ENCODE data around the gene SMC5.

Gene SMC5

DNA sequence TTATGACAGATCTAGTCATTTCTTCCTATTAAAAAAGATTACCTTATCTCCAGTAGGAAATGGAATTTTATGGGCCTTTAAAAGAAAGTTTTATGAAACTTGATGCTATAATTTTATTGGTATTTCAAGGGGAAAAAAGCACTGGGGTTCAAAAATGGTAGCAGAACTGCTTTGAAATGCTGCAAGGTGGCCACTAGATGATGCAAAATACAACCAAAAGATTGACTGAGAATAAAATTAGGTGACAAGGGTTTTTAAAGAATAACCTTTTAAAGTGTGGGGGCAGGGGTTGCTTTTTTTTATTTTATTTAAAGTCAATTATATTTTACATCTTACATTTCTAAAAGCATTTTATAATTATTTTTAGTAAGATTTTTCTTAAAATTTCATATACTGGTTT is 94.0 kb downstream of the SMC5 start:
- in situ Hi-C loops (cut with HindIII; ENCODE audit: low sequenced_read_pairs), result no loop called here

GRCh38 chr9:70355801-70356200 is 97.0 kb downstream of the SMC5 start:
- in situ Hi-C loops (cut with HindIII; ENCODE audit: low sequenced_read_pairs), result no loop called here

GRCh38 chr9:70362952-70363351 is 104.2 kb downstream of the SMC5 start:
- in situ Hi-C loops (cut with HindIII; ENCODE audit: low sequenced_read_pairs), result no loop called here

DNA sequence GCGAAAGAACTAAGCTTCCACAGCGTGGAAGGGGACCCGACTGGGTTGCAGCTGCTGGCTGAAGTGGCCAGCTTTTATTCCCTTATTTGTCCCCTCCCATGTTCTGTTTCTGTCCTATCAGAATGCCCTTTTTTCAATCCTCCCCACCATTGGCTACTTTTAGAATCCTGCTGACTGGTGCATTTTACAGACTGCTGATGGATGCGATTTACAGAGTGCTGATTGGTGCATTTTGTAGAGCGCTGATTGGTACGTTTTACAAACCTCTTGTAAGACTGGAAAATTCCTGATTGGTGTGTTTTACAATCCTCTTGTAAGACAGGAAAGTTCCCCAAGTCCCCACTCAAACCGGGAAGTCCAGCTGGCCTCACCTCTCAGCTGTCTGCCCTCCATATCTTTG is 105.0 kb downstream of the SMC5 start:
- in situ Hi-C loops (cut with HindIII; ENCODE audit: low sequenced_read_pairs), result no loop called here

DNA sequence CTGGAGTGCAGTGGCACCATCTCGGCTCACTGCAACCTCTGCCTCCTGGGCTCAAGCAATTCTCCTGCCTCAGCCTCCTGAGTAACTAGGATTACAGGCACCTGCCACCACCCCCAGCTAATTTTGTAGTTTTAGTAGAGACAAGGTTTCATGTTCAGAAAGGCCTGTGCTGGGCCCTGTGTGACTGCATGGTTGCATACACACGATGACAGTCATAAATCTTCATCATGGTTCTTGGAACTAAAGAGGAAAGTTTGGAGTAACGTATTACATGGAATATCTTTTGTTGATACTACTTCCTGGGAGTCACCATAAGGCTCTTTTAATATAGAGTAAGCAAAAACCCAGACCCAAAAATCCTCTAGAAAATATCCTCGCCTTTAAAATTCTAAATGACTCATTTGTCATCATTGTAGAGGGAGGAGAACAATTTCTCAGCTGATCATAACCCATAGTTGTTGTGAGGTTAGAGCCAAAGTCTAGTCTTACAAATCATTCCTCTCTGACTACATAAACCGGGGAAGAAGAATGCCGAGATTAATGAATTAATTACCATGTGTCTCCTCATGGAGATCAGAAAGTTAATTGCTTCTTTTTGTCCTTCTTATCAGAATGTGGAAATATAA is 108.6 kb downstream of the SMC5 start:
- in situ Hi-C loops (cut with HindIII; ENCODE audit: low sequenced_read_pairs), result no loop called here

DNA sequence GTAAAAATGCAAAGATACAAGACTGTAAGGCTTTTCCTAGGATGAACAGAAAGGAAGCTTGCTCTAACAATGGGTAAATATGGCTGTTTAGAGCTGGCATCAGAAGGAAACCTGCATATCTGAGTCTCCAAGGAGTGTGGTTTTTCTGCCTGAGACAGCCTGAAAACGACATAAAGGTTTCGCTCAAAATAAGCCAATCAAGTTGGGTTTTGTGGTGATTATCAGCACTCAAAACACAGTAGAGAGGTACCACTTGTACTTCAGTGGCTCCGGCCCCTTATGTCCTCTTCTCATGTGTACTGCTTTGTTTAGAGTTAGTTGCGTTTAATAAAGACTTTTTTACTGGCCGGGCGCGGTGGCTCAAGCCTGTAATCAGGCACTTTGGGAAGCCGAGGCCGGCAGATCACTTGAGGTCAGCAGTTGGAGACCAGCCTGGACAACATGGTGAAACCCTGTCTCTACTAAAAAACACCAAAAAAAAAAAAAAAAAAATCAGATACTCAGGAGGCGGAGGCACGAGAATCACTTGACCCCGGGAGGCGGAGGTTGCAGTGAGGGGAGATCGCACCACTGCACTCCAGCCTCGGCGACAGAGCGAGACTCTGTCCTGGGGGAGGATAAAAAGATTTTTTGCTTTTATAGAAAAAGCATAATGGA is 116.3 kb downstream of the SMC5 start:
- in situ Hi-C loops (cut with HindIII; ENCODE audit: low sequenced_read_pairs), result no loop called here

GRCh38 chr9:70382046-70382708 is 123.4 kb downstream of the SMC5 start:
- in situ Hi-C loops (cut with HindIII; ENCODE audit: low sequenced_read_pairs), result no loop called here

DNA sequence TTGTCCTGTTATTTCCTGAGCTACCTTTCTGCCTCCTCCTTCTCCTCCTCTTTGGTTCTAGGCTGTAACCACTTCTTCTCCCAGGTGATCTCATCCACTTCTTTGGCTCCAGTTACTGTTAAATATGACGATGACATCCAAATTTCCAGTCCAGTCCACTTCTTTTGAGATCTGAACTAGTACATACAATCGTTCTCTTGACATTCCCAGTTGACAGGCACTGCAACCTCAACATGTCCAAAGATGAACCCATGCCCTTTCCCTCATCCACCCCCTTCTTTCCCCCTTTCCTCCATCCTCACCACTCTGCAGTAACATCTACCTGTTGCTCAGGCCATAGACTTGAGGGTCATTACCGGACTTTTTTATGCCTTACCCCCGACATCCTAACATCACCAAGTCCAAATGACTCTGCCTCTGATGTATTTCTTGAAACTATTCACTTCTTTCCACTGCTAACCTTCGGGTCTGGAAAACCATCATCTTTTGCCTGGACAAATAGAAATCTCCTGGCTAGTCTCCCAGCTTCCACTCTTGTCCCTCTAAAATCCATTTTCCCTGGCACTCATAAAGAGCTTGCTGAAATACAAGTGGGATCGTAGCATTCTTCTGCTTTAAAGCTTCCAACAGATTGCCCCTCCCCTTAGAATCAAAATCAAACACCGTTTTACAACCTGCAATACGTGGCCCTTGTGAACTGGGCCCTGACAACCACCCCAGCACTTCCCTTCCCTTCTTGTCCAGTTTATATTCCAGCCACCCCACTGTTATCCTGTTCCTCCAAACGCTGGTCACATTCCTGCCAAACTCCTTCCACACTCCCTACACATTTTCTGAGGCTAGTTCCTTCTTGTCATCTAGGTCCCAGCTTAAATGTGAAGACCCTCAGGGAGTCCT is 124.2 kb downstream of the SMC5 start:
- in situ Hi-C loops (cut with HindIII; ENCODE audit: low sequenced_read_pairs), result no loop called here

DNA sequence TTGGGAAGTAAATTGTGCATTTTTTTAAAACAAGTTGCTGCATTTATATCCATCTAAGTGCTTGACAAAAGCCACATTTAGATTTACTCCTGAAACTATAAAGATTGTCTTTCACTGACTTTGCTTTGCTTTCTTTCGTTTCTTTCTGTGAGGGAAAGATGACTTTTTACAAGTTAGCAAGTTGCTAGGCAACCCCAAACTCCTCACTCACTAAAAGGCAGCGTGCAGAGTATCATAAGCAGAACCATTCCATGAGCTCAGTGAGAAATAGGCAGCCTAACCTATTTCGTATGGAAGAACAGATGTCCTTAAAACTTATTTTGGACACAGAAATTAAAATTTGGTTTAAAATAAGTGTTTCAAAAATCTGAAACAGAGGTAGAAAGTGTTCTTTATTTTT is 126.6 kb downstream of the SMC5 start:
- in situ Hi-C loops (cut with HindIII; ENCODE audit: low sequenced_read_pairs), result no loop called here

- in situ Hi-C loops (cut with HindIII; ENCODE audit: low sequenced_read_pairs), result no loop called here
Observed at GRCh38 chr9:70387663-70388062, 128.9 kb downstream of the SMC5 start.

DNA sequence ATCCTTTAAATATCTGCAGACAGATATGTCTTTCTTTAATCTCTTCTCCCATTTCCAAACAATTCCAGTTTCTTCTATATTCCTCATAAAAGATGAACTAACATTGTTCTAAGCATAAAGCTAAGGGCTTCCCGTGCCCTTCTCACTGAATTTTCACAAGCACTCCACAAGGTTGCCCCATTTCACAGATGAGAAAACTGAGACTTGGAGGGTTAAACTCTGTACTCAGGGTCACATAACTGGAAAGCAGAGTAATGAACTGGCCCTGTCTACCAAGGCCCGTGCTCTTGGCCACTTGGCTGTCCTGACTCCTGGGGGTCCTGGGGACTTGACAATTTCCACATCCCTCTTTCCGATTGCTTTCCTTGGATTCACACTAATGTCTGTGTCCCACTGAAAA is 130.4 kb downstream of the SMC5 start:
- in situ Hi-C loops (cut with HindIII; ENCODE audit: low sequenced_read_pairs), result no loop called here

DNA sequence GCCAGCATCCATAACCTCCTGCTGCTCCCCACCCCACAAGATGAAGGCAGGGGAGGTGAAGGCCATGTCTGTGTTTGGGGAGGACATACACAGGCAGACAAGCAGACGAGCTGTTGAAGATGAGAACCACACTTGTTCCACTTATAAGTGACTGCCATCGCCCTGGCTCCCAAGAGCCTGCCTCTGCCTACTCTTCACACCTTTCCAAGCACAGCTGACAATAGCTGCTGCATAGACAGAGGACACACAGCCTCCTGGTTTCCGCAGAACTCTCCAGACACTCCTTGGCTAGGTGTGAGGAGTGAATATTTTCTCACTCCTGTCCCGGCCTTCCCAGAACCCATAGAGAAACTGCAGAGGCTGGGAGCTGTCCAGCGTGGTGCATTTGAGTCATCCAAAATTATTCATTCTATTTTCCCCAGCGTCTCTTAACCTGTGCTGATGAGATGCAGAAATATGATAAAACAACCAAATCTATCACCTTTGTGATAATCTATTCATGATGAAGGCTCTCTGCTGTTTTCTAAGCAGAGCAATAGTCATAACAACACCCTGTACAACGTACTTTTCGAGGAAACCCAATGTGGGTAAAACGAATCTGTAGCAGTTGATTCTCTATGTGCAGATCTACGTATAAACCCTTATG is 131.0 kb downstream of the SMC5 start:
- in situ Hi-C loops (cut with HindIII; ENCODE audit: low sequenced_read_pairs), result loop anchor here (5.0 kb wide), 1 partner anchor 208 kb away; no protein-coding TSS in a partner anchor

DNA sequence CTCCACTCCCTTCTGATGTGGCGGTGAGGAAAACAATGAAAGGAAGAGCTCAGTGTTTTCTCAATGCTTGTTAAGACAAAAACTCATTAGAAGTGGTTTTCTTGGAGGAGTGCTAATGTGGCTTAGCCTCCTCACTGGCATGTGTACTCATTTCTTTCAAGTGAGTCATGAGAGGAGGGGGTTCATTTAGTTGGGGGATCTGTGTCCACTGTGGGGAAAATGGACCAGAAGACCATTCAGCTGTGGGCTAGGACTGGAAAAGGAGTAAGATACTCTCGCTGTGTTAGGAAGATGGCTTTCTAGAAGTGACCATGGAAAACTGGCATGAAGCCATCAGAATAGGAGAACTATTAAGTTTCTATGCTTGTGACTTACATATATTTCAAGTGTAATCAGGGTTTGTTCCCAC is 132.2 kb downstream of the SMC5 start:
- in situ Hi-C loops (cut with HindIII; ENCODE audit: low sequenced_read_pairs), result loop anchor here (5.0 kb wide), 1 partner anchor 206 kb away; no protein-coding TSS in a partner anchor

- in situ Hi-C loops (cut with HindIII; ENCODE audit: low sequenced_read_pairs), result loop anchor here (5.0 kb wide), 1 partner anchor 205 kb away; no protein-coding TSS in a partner anchor
Observed at GRCh38 chr9:70392189-70392588, 133.4 kb downstream of the SMC5 start.

DNA sequence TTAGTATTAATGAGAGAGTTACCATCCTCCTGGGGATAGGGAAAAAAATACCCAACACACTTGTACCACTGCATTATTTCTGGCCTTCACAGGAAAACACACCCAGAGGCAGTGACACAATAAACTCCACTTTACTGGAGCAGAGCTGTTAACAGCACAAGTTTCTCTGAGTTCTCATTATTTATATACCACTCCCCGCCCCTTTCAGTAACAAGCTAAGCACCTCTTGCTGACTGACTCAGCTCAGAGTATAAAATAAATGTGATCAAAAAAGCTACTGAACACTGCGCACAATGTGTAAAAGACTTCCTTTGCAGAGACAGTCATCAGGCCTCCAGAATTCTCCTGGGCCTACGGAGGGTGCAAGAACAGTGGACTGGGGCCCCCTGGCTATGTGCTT is 134.1 kb downstream of the SMC5 start:
- in situ Hi-C loops (cut with HindIII; ENCODE audit: low sequenced_read_pairs), result loop anchor here (5.0 kb wide), 1 partner anchor 204 kb away; no protein-coding TSS in a partner anchor

DNA sequence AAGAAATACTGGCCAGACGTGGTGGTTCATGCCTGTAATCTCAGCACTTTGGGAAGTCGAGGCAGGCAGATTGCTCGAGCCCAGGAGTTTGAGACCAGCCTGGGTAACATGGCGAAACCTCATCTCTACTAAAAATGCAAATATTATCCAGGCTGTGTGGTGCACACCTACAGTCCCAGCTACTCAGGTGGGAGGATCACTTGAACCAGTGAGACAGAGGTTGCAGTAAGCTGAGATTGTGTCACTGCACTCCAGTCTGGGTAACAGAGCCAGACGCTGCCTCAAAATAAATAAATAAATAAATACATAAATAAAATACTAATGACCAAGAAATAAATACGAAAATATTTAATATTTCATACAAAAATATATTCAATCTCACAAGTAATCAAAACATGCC is 136.9 kb downstream of the SMC5 start:
- in situ Hi-C loops (cut with HindIII; ENCODE audit: low sequenced_read_pairs), result no loop called here

GRCh38 chr9:70398145-70398556 is 139.4 kb downstream of the SMC5 start:
- in situ Hi-C loops (cut with HindIII; ENCODE audit: low sequenced_read_pairs), result no loop called here

GRCh38 chr9:70399141-70399540 is 140.4 kb downstream of the SMC5 start:
- in situ Hi-C loops (cut with HindIII; ENCODE audit: low sequenced_read_pairs), result no loop called here

- in situ Hi-C loops (cut with HindIII; ENCODE audit: low sequenced_read_pairs), result loop anchor here (10.0 kb wide), 1 partner anchor 75 kb away; no protein-coding TSS in a partner anchor
Observed at GRCh38 chr9:70400107-70400892, 141.5 kb downstream of the SMC5 start.

DNA sequence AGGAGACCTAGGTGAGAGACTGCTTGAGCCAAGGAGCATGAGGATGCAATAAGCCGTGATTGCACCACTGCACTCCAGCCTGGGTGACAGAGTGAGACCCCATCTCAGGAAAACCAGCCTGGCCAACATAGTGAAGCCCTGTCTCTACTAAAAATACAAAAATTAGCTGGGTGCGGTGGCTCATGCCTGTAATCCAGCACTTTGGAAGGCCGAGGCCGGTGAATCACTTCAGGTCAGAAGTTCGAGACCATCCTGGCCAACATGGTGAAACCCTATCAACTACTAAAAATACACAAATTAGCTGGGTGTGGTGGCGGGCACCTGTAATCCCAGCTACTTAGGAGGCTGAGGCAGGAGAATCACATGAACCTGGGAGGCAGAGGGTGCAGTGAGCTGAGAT is 142.5 kb downstream of the SMC5 start:
- in situ Hi-C loops (cut with HindIII; ENCODE audit: low sequenced_read_pairs), result loop anchor here (10.0 kb wide), 1 partner anchor 74 kb away; no protein-coding TSS in a partner anchor
